ENCODE results near the gene ANG.

GRCh38 chr14:20697273-20698017 lies 8.9 kb downstream of the ANG start:
- TF ChIP-seq, protein P1, sequence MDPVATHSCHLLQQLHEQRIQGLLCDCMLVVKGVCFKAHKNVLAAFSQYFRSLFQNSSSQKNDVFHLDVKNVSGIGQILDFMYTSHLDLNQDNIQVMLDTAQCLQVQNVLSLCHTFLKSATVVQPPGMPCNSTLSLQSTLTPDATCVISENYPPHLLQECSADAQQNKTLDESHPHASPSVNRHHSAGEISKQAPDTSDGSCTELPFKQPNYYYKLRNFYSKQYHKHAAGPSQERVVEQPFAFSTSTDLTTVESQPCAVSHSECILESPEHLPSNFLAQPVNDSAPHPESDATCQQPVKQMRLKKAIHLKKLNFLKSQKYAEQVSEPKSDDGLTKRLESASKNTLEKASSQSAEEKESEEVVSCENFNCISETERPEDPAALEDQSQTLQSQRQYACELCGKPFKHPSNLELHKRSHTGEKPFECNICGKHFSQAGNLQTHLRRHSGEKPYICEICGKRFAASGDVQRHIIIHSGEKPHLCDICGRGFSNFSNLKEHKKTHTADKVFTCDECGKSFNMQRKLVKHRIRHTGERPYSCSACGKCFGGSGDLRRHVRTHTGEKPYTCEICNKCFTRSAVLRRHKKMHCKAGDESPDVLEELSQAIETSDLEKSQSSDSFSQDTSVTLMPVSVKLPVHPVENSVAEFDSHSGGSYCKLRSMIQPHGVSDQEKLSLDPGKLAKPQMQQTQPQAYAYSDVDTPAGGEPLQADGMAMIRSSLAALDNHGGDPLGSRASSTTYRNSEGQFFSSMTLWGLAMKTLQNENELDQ (tag by site-specific recombination; IDR thresholded peaks at IDR 0.05; ENCODE audit: low read depth), result no peak
- TF ChIP-seq ZNF423 (tag by site-specific recombination; IDR thresholded peaks at IDR 0.05) (no peak), TSHZ1 (tag by site-specific recombination; IDR thresholded peaks at IDR 0.05; ENCODE audit: borderline replicate concordance) (no peak), ZNF10 (tag by site-specific recombination; IDR thresholded peaks at IDR 0.05) (no peak), ZNF76 (tag by site-specific recombination; IDR thresholded peaks at IDR 0.05; ENCODE audit: borderline replicate concordance, low read depth) (no peak), RBAK (tag by site-specific recombination; IDR thresholded peaks at IDR 0.05) (no peak), KLF16 (tag by site-specific recombination; IDR thresholded peaks at IDR 0.05) (no peak), ZNF707 (tag by site-specific recombination; IDR thresholded peaks at IDR 0.05) (no peak), ZNF670 (tag by site-specific recombination; IDR thresholded peaks at IDR 0.05; ENCODE audit: low read depth) (no peak)
- TF ChIP-seq, protein P2, sequence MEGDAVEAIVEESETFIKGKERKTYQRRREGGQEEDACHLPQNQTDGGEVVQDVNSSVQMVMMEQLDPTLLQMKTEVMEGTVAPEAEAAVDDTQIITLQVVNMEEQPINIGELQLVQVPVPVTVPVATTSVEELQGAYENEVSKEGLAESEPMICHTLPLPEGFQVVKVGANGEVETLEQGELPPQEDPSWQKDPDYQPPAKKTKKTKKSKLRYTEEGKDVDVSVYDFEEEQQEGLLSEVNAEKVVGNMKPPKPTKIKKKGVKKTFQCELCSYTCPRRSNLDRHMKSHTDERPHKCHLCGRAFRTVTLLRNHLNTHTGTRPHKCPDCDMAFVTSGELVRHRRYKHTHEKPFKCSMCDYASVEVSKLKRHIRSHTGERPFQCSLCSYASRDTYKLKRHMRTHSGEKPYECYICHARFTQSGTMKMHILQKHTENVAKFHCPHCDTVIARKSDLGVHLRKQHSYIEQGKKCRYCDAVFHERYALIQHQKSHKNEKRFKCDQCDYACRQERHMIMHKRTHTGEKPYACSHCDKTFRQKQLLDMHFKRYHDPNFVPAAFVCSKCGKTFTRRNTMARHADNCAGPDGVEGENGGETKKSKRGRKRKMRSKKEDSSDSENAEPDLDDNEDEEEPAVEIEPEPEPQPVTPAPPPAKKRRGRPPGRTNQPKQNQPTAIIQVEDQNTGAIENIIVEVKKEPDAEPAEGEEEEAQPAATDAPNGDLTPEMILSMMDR (tag by site-specific recombination; IDR thresholded peaks at IDR 0.05), result peak; percentile 76
